ENCODE data around the gene TMEM63A.

- no peak for TF ChIP-seq POLR2A (IDR thresholded peaks at IDR 0.05)
- no peak for TF ChIP-seq CTCF (IDR thresholded peaks at IDR 0.05)
These were observed 75.9 kb downstream of the TMEM63A start for GRCh38 chr1:225806249-225806648.

Measured in uterus (tissue), 2 donors.